MCF 10A (cell line): Measurements from ENCODE around the gene ITGA3. TPM values are rescaled to one million over a fixed set of nuclear protein-coding genes. Genes with fewer than 3 reads are reported as not detected.

Experiments used
- BruUV-seq: library from RNA; stranded (reverse); fragments of 400-500 nt; replicated peaks from 2 replicates; lab custom pipeline; 2021; lab: Mats Ljungman, UMichigan
- CTCF ChIA-PET: fragments of 300-600 bp; sonication (Branson Sonifier 250); formaldehyde crosslinking; extraction: SDS; loops from one replicate; lab custom pipeline; 2021; ENCODE audit warnings: antibody characterized with exemption, inconsistent platforms; lab: Yijun Ruan, JAX
- POLR2A ChIA-PET: fragments of 300-600, 350-650 bp; sonication (Branson Sonifier 250); formaldehyde crosslinking; extraction: SDS; loops from one replicate; lab custom pipeline; 2020; ENCODE audit warnings: antibody characterized with exemption, inconsistent platforms; lab: Yijun Ruan, JAX
- DNase-seq: peaks from one replicate; pipeline ENCODE4 v3.0.0-alpha.2; 2018; ENCODE audit not compliant: unreplicated experiment
- H3K27ac Mint-ChIP-seq: one replicate; pipeline ENCODE4 v1.8.0; 2022; ENCODE audit warnings: mild to moderate bottlenecking, low read depth, mixed read lengths; ENCODE audit not compliant: unreplicated experiment
- H3K27me3 Mint-ChIP-seq: one replicate; pipeline ENCODE4 v1.8.0; 2022; ENCODE audit warnings: mixed read lengths; ENCODE audit not compliant: insufficient read depth, unreplicated experiment
- H3K36me3 Mint-ChIP-seq: one replicate; pipeline ENCODE4 v1.8.0; 2022; ENCODE audit warnings: mild to moderate bottlenecking, moderate library complexity, mixed read lengths; ENCODE audit not compliant: insufficient read depth, unreplicated experiment
- H3K4me1 Mint-ChIP-seq: one replicate; pipeline ENCODE4 v1.8.0; 2022; ENCODE audit warnings: mixed read lengths; ENCODE audit not compliant: insufficient read depth, unreplicated experiment
- H3K4me3 Mint-ChIP-seq: one replicate; pipeline ENCODE4 v1.8.0; 2022; ENCODE audit warnings: mild to moderate bottlenecking, moderate library complexity, mixed read lengths; ENCODE audit not compliant: unreplicated experiment
- H3K9me3 Mint-ChIP-seq: one replicate; pipeline ENCODE4 v1.8.0; 2022; ENCODE audit warnings: mixed read lengths; ENCODE audit not compliant: unreplicated experiment
- CTCF ChIP-seq: fragments of 200-600 bp; IDR thresholded peaks from one replicate; pipeline ENCODE4 v1.8.0; 2022; ENCODE audit warnings: antibody characterized with exemption, mild to moderate bottlenecking; ENCODE audit not compliant: unreplicated experiment
- intact Hi-C: fragments of 100-400 bp; cut with micrococcal nuclease; formaldehyde crosslinking; loops from 2 replicates; pipeline ENCODE4 v1.14.1; 2022
- total RNA-seq: library from RNA; stranded (reverse); gene quantifications from 2 replicates; pipeline ENCODE4 v1.2.3, GENCODE V29; 2022

ITGA3 gene
- total RNA-seq, 1 experiment from 2014 or later = 588 TPM

GRCh38 chr17:50102164-50102991 lies 46.5 kb downstream of the ITGA3 start:
- intact Hi-C loops = no loop called here
- CTCF ChIA-PET = interaction anchor here (0.7 to 2.8 kb wide), 2 partner anchors 8 to 39 kb away, joined by 3 to 23 read pairs; no protein-coding TSS in a partner anchor
- Mint-ChIP-seq H3K27me3 (no peaks in the 10 kb centered on the region), H3K4me1 (peaks cover 7% of the 10 kb centered on the region), H3K27ac (no peak overlapping the region), H3K4me3 (no peak overlapping the region), H3K36me3 (peaks cover 29% of the 10 kb centered on the region), H3K9me3 (no peaks in the 10 kb centered on the region)
- DNase-seq = no peak
- no TSS peak for BruUV-seq
- no peak for TF ChIP-seq CTCF
- POLR2A ChIA-PET = interaction anchor here (0.7 kb wide), 1 partner anchor 46 kb away, joined by 3 read pairs; no protein-coding TSS in a partner anchor

GRCh38 chr17:50103252-50103651 lies 47.3 kb downstream of the ITGA3 start:
- Mint-ChIP-seq H3K9me3 (no peaks in the 10 kb centered on the region), H3K4me3 (no peak overlapping the region), H3K27ac (no peak overlapping the region), H3K4me1 (peaks cover 15% of the 10 kb centered on the region), H3K27me3 (no peaks in the 10 kb centered on the region), H3K36me3 (peaks cover 26% of the 10 kb centered on the region)
- TF ChIP-seq CTCF = no peak
- no peak for DNase-seq
- POLR2A ChIA-PET = interaction anchor here (0.7 kb wide), 1 partner anchor 45 kb away, joined by 3 read pairs; no protein-coding TSS in a partner anchor
- intact Hi-C loops = no loop called here
- CTCF ChIA-PET = interaction anchor here (0.7 to 2.8 kb wide), 3 partner anchors 9 to 38 kb away, joined by 3 to 23 read pairs (median 3); no protein-coding TSS in a partner anchor
- no TSS peak for BruUV-seq

- DNase-seq = no peak
- Mint-ChIP-seq H3K27me3 (no peaks in the 10 kb centered on the region), H3K36me3 (peaks cover 19% of the 10 kb centered on the region), H3K4me1 (peaks cover 22% of the 10 kb centered on the region), H3K4me3 (no peak overlapping the region), H3K9me3 (no peaks in the 10 kb centered on the region), H3K27ac (no peak overlapping the region)
- POLR2A ChIA-PET = interaction anchor here (1.1 kb wide), 1 partner anchor 8 kb away, joined by 3 read pairs; the partner anchor contains the start of gene PDK2
- CTCF ChIA-PET = interaction anchor here (0.6 to 2.8 kb wide), 5 partner anchors 10 to 193 kb away, joined by 3 to 23 read pairs (median 3); no protein-coding TSS in a partner anchor
- TF ChIP-seq CTCF = no peak
- intact Hi-C loops = no loop called here
- no TSS peak for BruUV-seq
Observed at GRCh38 chr17:50103941-50104340, 48.0 kb downstream of the ITGA3 start.

GRCh38 chr17:50105811-50106210 lies 49.9 kb downstream of the ITGA3 start:
- no peaks in the 10 kb centered on the region for H3K27me3 Mint-ChIP-seq
- no peak overlapping the region for H3K27ac Mint-ChIP-seq
- no peak for TF ChIP-seq CTCF
- BruUV-seq = no TSS peak
- ChIA-PET CTCF (interaction anchor here (6.3 kb wide), 1 partner anchor 13 kb away, joined by 44 read pairs; the partner anchor contains the start of gene PDK2), POLR2A (no interaction called here)
- peaks cover 23% of the 10 kb centered on the region for H3K4me1 Mint-ChIP-seq
- no peak for DNase-seq
- intact Hi-C loops = no loop called here
- H3K4me3 Mint-ChIP-seq = no peak overlapping the region
- H3K36me3 Mint-ChIP-seq = peaks cover 6% of the 10 kb centered on the region
- H3K9me3 Mint-ChIP-seq = no peaks in the 10 kb centered on the region
